GM21576 (cell line): ENCODE data around the gene DNM1.
A peak's percentile ranks its signal among the peaks of the same experiment; 100 is the strongest.

ENCODE experiments used
- ATAC-seq: cut with Tn5 transposase; IDR thresholded peaks from one replicate; pipeline ENCODE4 v1.9.1; 2021; ENCODE audit warnings: mild to moderate bottlenecking, moderate library complexity; ENCODE audit not compliant: unreplicated experiment

DNM1 gene

GRCh38 chr9:128249908-128250838 is 47.0 kb downstream of the DNM1 start:
- ATAC-seq, result peak; percentile 85

GRCh38 chr9:128250839-128251731 is 47.9 kb downstream of the DNM1 start:
- ATAC-seq, result no peak

- no peak for ATAC-seq
Measured at GRCh38 chr9:128251732-128252100, 48.5 kb downstream of the DNM1 start.

- no peak for ATAC-seq
Measured at GRCh38 chr9:128252317-128253139, 49.3 kb downstream of the DNM1 start.

- ATAC-seq, result no peak
Measured at GRCh38 chr9:128253140-128253990, 50.2 kb downstream of the DNM1 start.

DNA sequence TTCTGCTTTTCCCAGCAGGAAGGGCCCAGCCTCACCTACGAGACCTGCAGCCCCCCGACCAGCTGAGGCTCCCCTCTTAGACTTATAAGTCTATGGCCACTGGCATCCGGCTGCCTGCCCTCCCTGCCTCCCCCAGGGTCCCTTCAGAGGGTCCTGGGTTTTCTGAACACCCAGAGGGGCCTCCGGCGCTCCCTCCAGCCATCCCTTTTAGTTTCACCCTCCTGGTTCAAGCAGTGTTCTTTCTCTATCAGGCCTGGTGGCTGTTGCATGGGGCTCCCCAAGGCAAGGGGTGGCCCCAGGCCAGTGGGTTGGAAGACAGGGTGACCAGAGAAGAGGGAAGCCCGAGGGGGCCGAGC is 50.8 kb downstream of the DNM1 start:
- ATAC-seq, result no peak

DNA sequence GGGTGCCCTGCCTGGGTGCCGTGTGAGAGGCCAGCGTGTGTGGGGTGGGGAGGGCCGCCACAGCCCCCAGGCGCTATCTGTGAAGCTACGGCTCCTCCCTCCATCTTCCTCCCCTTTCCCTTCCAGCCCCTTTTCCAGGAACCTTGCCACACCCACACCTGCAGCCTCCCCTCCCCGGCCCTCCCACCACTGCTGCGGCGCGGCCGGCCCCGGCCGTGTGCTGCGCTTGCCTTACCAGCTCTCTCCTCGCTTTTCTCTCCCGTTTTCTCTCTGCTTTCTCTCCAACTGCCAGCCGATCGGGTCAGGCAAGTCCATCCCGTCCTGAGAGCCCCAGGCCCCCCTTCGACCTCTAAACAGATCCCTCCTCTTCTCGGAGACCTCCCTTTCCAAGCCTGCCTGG is 51.2 kb downstream of the DNM1 start:
- no peak for ATAC-seq

- no peak for ATAC-seq
Measured at GRCh38 chr9:128254855-128255759, 51.9 kb downstream of the DNM1 start.

DNA sequence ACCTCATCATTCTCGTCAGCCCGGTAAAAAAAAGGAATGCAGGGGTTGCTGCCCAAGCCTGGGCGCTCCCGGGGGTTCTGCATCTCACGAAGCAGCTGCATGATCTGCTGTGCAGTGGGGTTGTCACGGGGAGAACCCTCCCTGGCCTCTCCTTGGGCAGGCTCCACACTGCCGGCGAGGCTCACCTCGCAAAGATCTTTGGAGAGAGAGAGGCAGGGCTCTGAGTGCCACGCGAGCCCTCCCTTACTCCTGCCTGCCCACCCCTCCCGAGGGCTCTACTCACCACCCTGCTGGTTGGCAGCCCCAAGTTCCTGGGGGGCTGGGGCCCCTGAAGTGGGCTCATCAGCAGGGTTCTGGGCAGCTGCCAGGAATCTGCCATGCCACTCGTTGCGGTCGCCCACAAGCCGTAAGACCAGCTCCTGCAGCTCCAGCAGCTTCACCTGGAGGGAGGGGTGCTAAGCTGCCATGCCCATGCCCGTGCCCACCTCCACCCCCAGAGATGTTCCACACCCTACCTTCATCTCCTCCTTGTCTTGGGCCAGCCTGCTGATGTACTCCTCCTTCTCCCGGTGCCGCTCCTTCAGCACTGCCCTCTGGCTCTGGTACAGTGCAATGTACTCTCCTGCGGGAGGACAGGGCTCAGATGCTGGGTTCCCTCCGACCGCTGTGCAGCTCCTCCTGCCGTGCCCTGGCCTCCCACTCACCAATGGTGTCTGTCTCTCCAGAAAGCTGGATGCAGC is 54.1 kb downstream of the DNM1 start:
- ATAC-seq, result no peak

- ATAC-seq, result no peak
Measured at GRCh38 chr9:128257907-128258306, 54.7 kb downstream of the DNM1 start.

DNA sequence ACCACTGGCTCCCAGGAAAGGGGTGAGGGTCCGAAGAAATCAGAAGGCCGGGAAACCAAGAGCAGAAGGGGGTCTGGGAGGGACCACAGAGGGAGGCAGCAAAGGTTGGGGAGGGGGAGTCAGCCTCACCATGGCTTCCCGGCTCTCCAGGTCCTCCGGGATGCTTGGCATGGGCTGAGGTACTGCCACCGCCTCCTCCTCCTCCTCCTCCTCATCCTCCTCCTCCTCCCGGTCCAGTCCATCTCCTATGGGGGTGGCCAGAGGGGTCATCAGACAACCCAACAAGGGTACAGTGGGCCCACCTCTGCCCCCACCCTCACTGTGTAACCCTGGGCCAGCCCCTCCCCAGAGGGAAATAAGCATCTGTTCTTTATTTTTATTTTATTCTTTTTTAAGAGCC is 55.1 kb downstream of the DNM1 start:
- ATAC-seq, result no peak

DNA sequence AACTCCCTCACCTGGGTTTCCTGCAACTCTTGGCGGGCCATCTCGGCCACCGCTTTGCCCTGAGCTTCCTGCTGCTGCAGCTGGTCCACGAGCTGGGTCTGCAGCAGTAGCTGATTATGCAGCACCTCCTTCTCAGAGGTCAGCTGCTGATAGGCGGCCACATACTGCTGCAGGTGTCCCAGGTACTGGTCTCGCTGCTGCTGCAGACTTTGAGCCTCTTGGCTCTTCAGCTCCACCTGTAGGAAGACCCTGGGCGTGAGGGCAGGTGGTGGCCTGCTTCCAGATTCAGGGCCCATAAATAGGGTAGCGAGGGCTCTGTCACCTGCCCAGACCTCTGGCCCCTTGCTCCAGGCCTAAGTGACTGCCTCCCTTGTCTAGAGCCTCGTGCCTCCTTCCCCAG is 56.0 kb downstream of the DNM1 start:
- no peak for ATAC-seq

GRCh38 chr9:128260340-128260739 is 57.2 kb downstream of the DNM1 start:
- no peak for ATAC-seq

GRCh38 chr9:128262687-128263086 is 59.5 kb downstream of the DNM1 start:
- no peak for ATAC-seq

DNA sequence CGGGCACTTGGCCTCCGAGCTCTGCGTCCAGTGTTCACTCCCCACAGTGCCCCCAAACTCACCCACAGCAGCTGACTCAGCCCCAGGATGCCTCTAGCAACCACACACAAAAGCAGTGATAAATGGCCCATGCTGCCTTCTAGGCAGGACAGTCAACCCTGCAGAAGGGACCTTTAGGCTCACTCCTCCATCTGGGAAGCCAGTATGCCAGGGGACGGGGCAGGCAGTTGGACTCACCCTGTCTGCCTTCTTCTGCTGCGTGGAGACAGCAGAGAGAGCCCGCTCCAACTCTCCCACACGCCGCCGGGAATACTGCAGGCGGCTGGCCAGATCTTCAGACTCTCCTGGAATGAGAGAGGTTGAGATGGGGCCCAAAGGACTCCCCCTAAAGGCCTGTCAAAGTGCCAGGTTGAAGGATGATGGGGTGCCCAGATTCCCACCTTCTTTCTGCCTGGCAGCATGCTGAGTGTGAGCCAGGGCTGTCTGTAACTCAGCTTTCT is 62.2 kb downstream of the DNM1 start:
- ATAC-seq, result no peak

- no peak for ATAC-seq
Measured at GRCh38 chr9:128266868-128267590, 63.9 kb downstream of the DNM1 start.

DNA sequence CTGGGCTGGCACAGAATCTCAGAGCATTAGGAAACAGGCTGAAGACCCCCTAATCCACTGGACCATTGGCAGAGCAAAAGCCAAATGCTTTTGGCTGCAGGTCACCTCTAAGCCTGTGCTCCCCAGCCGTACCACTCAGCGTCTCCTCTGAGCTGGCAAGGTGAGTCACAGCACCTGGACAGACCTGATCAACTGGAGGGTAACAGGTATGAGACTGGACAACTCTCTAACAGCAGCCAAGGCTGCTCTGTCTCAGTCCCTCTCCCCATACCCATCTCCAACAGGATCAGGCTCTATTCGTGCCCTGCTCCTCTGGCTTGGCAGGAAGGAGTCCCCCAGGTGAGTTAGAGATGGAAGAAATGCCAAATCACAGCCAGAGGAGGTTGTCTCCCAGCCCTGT is 67.9 kb downstream of the DNM1 start:
- no peak for ATAC-seq

- no peak for ATAC-seq
Measured at GRCh38 chr9:128271512-128271911, 68.3 kb downstream of the DNM1 start.
